SHP77 treated with DMSO at 0.1 percent for 48 hours (cell line): Measurements from ENCODE around the gene VPS72.

Experiments
- DNase-seq: peaks from one replicate; lab custom pipeline; 2025; lab: John Stamatoyannopoulos, UW

Gene VPS72

DNA sequence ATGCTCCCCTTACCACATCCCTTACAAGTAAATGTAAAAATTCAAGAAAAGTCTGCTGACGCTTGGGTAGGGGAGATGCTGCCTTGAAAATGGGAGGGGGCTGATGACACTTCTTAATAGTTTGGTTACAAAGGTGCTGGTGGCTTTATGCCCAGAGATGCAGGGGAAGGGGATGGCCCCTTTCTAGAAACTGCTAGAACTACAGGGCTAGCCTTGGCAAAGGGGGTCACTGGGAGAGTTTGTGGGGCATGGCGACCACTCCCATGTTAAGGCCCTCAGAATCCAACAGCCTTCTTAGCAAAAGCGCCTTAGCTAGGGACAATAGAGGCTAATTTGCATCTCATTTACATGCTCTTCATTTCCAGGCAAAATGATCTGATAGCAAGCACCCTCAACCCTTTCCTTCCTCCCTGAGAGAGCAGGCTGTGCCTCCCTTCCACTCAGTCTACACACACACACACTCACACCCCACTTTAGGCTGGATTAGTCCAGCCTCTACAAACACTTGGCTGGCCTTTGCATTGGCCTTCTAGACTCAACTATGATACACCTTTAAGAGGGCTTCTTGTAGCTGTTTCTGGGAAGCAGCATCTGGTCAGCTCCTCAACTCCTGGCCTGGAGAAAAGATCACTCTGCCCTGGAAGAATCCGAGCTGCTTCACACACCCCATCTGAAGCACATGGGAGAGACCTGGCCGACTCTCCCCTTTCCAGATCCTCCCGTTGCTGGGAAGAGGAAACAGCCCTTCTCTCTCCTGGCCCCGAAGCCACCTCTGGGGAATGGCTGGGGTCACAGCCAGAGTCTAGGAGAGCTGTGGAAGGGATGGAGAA is 45.3 kb downstream of the VPS72 start:
- no peak for DNase-seq

GRCh38 chr1:151143986-151144385 is 46.0 kb downstream of the VPS72 start:
- DNase-seq = no peak

GRCh38 chr1:151143057-151143435 is 47.0 kb downstream of the VPS72 start:
- no peak for DNase-seq

GRCh38 chr1:151142411-151143056 is 47.5 kb downstream of the VPS72 start:
- DNase-seq = no peak

GRCh38 chr1:151137789-151138188 is 52.2 kb downstream of the VPS72 start:
- DNase-seq = no peak

DNA sequence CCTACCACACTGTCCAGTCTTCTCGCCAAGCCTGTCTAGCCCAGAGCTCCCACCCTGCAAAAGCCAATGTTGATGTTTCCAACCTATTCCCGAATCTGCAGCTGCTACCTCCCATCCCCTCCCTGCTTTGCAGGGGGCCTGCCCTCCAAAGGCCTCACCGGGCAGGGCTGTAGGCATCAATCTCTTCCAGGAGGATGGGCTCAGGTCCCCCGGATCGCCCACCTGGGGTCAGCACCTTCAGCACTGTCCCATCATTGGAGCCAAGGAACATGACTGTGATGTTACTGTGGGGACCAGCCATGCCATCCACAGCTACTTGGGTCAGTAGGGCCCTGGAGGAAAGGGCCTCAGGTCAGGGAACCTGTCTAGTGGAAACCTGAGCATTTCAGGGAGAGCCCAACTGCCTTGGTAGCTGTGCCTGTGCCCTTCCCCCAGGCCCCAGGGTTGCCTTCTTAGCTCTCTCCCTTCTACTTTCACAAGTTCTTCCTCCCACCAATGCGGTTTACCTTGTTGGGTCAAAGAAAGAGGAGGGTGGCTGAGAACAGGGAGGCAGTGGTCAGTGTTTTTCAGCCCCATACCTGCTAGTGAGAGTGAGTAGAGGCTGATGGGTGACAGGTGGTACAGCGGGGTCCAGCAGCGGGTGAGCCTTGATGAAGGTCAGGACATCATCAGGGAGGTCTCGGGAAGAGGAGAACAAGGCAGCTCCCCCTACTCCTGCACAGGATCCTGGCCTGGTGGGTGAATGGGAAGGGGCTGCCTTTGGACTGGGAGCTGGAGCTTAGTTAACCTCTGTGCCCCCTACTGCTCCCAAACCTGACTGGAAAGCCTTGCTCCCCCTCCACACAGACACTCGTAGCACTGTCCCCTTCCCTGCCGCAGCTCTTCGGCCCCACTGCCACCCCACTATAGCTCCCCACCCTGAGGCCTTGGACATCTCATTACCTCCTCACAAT is 54.3 kb downstream of the VPS72 start:
- no peak for DNase-seq

DNA sequence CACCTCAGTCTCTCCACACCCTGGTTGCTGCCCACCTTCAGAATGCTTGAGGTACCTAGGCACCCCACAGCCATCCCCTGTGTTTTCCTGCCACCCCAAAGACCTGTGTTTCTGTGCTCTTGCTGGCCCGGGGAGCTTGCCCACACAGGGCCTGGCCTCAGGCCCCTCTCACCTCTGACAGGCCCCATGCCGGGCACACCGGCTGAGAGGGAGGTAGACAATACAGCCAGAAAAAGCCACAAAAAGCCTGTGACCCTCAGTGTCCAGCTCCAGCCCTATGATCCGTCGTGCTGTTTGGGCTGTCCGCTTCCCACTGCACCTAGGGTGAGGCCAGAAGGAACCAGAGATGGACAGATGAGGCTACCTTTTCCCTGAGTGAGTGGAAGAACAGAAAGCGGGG is 55.0 kb downstream of the VPS72 start:
- DNase-seq = no peak

DNA sequence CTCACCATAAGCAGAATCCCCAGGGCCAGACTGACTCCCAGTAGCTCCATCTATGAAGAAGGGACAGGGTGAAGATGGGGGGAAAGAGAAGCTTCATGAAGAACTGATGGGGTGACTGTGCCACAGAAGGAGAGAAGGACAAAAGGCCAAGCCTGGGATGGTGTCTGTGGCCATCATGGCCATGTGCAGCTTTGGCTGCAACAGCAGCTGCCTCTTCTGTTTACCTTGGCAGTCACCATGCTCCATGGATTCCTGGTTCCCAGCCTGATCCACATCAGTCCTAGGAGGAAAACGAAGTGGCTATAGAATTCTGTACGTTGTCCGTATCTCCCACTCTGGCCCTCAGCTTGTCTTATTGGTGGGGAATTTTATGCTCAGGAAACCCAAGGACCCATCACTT is 55.6 kb downstream of the VPS72 start:
- peak; percentile 41 for DNase-seq

DNA sequence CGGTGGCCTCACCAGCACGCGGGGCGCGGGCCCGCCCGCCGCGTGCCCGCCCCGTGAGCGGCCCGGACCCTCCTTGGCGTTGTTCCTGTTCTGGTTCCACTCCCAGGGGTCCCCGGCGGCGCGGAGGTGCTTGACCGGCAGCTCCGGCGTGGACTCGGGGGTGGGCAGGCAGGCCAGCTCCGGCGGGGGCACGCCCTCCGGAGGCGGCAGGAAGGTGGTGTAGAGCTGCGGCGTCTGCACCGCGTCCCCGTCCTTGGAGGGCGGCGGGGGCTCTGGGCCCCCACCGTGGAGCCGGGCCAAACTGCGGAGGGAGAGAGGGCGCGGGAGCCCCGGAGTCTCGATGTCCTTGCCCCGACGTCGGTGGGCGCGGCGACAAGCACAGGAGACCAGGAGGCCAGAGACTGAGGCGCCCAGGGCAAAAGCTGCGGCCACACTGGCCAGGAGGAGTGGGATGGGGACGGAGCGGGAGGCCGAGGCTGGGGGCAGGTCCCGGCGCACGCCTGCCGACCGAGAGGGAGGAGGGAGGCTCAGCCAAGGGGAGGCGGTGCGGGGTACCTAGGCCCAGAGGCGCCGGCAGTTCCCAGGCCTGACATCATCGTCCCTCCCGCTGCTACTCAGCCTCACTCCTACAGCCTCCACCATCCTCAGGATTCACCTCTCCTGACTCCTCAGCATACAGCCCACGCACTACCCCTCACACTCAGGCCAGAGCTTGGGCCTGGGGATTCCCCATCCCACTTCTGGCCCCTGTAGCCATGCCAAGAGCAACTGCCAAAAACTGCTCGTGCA is 56.8 kb downstream of the VPS72 start:
- DNase-seq = no peak

DNA sequence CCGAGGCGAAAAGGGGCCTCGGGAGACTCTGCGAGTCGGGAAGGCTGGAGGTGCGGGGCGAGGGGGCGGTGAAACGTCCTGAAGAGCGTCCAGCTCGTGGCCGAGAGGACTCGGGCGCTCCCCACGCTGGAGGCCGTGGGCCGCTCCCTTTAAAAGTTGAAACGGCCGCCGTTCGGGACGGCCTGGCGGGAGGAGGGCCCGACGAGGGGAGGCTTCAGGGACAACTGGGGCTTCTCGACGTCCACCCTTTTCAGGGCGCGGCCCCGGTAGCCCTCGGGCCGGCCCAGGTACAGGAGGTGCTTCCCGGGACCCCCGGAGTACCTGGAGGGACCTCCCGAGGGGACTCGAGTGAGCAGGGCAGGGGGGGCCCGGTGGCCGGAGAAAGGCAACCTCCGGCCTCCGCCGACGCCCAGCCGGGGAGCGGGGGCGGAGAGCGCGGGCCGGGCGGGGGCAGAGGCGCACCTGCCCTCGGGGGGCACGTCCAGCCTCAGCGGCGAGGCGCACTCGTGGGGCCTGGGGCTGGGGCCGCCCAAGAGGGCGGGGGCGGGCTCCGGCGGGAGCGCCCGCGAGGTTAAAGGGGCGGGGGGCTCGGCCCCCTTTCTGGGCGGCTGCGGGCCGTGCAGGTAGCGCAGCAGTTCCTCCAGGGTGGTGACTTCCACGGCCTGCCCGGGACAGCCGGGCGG is 57.5 kb downstream of the VPS72 start:
- no peak for DNase-seq

- no peak for DNase-seq
Measured at GRCh38 chr1:151131701-151132334, 58.2 kb downstream of the VPS72 start.

GRCh38 chr1:151130987-151131586 is 58.9 kb downstream of the VPS72 start:
- no peak for DNase-seq

GRCh38 chr1:151128800-151129199 is 61.2 kb downstream of the VPS72 start:
- DNase-seq = no peak
